ENCODE measurements around the gene ATXN2.

The ATXN2 gene

DNA sequence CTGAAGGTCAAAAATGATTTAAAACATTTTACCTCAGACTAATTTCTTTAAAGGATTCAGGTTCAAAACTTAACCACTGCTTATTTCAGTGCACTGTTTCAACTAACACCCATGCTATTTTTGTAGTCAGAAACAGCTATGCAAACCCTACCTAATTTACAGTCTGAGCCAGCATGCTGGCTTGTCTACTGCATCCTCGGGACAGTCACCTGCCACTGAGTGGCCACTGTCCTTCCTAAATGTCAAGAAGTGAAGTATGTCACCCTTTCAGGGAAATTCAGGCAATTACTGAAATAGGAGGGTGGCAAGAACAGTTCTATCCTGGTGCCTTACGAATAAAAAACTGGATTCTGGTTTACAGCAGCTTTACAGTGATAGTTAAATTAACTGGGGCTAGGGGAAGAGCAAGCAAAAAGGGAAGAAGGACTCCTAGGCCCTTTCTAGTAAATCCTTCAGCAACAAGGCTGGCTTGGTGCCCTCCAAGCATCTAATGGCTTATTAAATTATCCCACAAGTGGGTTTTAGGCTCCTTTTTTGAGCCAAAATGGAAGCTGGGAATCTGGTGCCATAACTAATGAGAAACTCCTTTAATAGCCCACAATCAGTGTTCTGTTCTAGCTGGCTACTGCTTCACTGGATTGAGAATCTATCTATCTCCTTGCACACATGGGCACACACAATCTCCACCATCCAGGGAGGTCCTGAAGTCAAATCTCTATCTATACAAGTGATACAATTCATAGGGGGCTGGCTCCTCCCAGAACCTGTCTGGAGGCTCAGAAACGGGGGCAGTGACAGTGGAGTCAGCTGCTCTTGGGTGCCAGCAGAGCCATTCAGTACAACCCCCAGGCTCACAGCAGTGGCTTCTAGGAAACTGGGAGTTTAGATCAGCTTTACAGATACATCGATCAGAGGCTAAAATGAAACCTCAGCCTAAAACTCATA lies 150.0 kb downstream of the ATXN2 start:
- no peak overlapping the region for H3K4me3 Mint-ChIP-seq

DNA sequence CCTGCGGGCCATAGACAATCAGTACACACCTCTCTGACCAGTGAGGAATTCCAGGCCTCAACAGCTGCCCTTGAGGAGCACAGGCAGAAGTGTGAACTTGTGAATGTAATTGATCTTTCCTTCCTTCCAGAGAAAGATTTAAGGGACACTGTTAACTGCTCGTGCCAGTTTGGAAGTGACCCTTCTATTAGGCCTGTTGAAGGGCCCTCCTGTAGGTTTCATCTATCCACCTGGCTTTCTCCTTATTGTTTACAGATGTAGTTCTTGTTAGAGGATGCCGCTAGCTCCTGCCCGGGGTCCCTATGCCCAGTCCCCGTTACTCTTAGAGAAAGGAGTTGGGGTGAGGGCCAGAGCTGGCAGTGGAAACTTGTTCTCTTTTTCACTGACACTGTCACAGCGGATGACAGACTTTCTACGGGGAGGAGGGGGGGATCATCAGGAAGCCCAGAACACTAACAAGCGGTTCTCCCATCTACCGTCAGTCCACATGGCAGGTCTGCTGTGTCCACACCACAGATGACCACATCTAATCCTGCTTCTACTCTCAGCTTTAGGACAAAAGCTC lies 150.8 kb downstream of the ATXN2 start:
- H3K4me1 Mint-ChIP-seq (ENCODE audit: low read depth) = peaks cover 58% of the 10 kb centered on the region

More for the DNA sequence above, 150.0 kb downstream of the ATXN2 start:
- peak overlapping the region; percentile 66 for H3K27ac Mint-ChIP-seq
- H3K4me1 Mint-ChIP-seq (ENCODE audit: low read depth) = peaks cover 51% of the 10 kb centered on the region
- H3K27me3 Mint-ChIP-seq = no peaks in the 10 kb centered on the region
- no peak for DNase-seq
- peaks cover 87% of the 10 kb centered on the region for H3K36me3 Mint-ChIP-seq (ENCODE audit: low read depth)
- H3K9me3 Mint-ChIP-seq = no peaks in the 10 kb centered on the region

DNA sequence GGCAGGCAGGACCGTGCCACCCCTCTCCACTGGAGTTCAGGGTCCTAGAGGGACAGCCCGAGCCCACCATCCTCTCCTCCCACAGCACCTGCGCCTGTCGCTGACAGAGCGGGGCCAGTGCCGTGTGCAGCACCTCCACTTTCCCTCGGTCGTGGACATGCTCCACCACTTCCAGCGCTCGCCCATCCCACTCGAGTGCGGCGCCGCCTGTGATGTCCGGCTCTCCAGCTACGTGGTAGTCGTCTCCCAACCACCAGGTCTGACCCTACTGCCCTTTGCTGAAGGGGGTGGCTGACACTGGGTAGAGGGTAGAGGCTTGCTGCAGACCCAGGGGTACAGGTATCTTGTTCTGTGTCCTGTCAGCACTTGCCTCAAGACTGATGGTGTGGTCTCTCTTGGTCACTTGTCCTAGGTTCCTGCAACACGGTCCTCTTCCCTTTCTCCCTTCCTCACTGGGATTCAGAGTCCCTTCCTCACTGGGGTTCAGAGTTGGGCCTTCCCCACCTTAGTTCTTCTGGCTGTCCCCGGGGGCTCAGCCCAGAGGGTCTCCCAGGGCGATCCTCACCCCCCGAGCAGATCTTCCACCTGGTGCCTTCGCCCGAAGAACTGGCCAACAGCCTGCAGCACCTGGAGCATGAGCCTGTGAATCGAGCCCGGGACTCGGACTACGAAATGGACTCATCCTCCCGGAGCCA lies 151.4 kb downstream of the ATXN2 start:
- Mint-ChIP-seq H3K4me3 (no peak overlapping the region), H3K4me1 (ENCODE audit: low read depth) (peaks cover 65% of the 10 kb centered on the region), H3K27ac (peak overlapping the region; percentile 66), H3K36me3 (ENCODE audit: low read depth) (peaks cover 84% of the 10 kb centered on the region), H3K27me3 (no peaks in the 10 kb centered on the region), H3K9me3 (no peaks in the 10 kb centered on the region)
- DNase-seq = no peak

More for the DNA sequence above, 150.8 kb downstream of the ATXN2 start:
- H3K9me3 Mint-ChIP-seq = no peaks in the 10 kb centered on the region
- H3K4me3 Mint-ChIP-seq = no peak overlapping the region
- H3K36me3 Mint-ChIP-seq (ENCODE audit: low read depth) = peaks cover 83% of the 10 kb centered on the region
- H3K27ac Mint-ChIP-seq = peak overlapping the region; percentile 66
- H3K27me3 Mint-ChIP-seq = no peaks in the 10 kb centered on the region
- no peak for DNase-seq

DNA sequence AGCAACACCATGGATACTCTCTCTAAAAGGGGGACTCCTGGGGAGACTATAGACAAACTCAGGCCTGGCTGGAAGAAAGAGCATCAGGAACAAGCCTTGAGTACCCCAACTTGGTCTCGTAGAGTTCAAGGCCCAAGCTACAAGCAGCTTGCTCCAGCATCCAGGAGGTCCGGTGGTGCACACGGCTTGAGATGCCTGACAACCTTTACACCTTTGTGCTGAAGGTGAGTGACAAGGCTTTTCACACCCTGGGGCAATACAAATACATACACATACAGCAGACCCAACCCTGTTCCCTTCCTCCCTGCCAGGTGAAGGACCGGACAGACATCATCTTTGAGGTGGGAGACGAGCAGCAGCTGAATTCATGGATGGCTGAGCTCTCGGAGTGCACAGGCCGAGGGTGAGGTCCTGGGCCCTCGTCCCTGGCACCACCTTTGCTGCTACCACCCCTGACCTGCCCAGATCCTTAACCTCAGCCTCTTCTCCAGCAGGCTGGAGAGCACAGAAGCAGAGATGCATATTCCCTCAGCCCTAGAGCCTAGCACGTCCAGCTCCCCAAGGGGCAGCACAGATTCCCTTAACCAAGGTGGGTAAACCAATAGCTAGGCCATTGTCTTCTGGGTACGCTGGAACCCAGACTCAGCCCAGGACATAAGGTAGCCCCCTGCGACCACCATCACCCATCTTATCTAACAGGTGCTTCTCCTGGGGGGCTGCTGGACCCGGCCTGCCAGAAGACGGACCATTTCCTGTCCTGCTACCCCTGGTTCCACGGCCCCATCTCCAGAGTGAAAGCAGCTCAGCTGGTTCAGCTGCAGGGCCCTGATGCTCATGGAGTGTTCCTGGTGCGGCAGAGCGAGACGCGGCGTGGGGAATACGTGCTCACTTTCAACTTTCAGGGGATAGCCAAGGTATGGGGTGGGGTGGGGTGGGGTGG lies 152.2 kb downstream of the ATXN2 start:
- peaks cover 73% of the 10 kb centered on the region for H3K4me1 Mint-ChIP-seq (ENCODE audit: low read depth)
- DNase-seq = no peak
- peaks cover 88% of the 10 kb centered on the region for H3K36me3 Mint-ChIP-seq (ENCODE audit: low read depth)
- no peaks in the 10 kb centered on the region for H3K9me3 Mint-ChIP-seq
- H3K27ac Mint-ChIP-seq = peak overlapping the region; percentile 93
- no peaks in the 10 kb centered on the region for H3K27me3 Mint-ChIP-seq
- no peak overlapping the region for H3K4me3 Mint-ChIP-seq

GRCh38 chr12:111445726-111446581 lies 153.2 kb downstream of the ATXN2 start:
- peaks cover 75% of the 10 kb centered on the region for H3K4me1 Mint-ChIP-seq (ENCODE audit: low read depth)
- H3K27ac Mint-ChIP-seq = peak overlapping the region; percentile 93
- DNase-seq = no peak
- H3K4me3 Mint-ChIP-seq = no peak overlapping the region
- no peaks in the 10 kb centered on the region for H3K27me3 Mint-ChIP-seq
- no peaks in the 10 kb centered on the region for H3K9me3 Mint-ChIP-seq
- peaks cover 87% of the 10 kb centered on the region for H3K36me3 Mint-ChIP-seq (ENCODE audit: low read depth)

GRCh38 chr12:111444925-111445725 lies 154.0 kb downstream of the ATXN2 start:
- H3K4me3 Mint-ChIP-seq = peak overlapping the region; percentile 56
- no peaks in the 10 kb centered on the region for H3K27me3 Mint-ChIP-seq
- peak overlapping the region; percentile 93 for H3K27ac Mint-ChIP-seq
- peaks cover 76% of the 10 kb centered on the region for H3K4me1 Mint-ChIP-seq (ENCODE audit: low read depth)
- H3K9me3 Mint-ChIP-seq = no peaks in the 10 kb centered on the region
- peak; percentile 86 for DNase-seq
- peaks cover 87% of the 10 kb centered on the region for H3K36me3 Mint-ChIP-seq (ENCODE audit: low read depth)

- no peak for DNase-seq
- Mint-ChIP-seq H3K27ac (peak overlapping the region; percentile 93), H3K4me1 (ENCODE audit: low read depth) (peaks cover 82% of the 10 kb centered on the region), H3K9me3 (no peaks in the 10 kb centered on the region), H3K27me3 (no peaks in the 10 kb centered on the region), H3K36me3 (ENCODE audit: low read depth) (peaks cover 87% of the 10 kb centered on the region), H3K4me3 (peak overlapping the region; percentile 56)
These were observed 154.7 kb downstream of the ATXN2 start for GRCh38 chr12:111444314-111444924.

GRCh38 chr12:111443586-111443985 lies 155.5 kb downstream of the ATXN2 start:
- DNase-seq = peak; percentile 60
- no peaks in the 10 kb centered on the region for H3K27me3 Mint-ChIP-seq
- H3K4me3 Mint-ChIP-seq = peak overlapping the region; percentile 56
- no peaks in the 10 kb centered on the region for H3K9me3 Mint-ChIP-seq
- peak overlapping the region; percentile 93 for H3K27ac Mint-ChIP-seq
- peaks cover 86% of the 10 kb centered on the region for H3K4me1 Mint-ChIP-seq (ENCODE audit: low read depth)
- peaks cover 84% of the 10 kb centered on the region for H3K36me3 Mint-ChIP-seq (ENCODE audit: low read depth)

GRCh38 chr12:111443086-111443485 lies 156.0 kb downstream of the ATXN2 start:
- Mint-ChIP-seq H3K36me3 (ENCODE audit: low read depth) (peaks cover 84% of the 10 kb centered on the region), H3K9me3 (no peaks in the 10 kb centered on the region), H3K4me1 (ENCODE audit: low read depth) (peaks cover 87% of the 10 kb centered on the region), H3K27me3 (no peaks in the 10 kb centered on the region), H3K27ac (peak overlapping the region; percentile 93), H3K4me3 (no peak overlapping the region)
- DNase-seq = no peak

DNA sequence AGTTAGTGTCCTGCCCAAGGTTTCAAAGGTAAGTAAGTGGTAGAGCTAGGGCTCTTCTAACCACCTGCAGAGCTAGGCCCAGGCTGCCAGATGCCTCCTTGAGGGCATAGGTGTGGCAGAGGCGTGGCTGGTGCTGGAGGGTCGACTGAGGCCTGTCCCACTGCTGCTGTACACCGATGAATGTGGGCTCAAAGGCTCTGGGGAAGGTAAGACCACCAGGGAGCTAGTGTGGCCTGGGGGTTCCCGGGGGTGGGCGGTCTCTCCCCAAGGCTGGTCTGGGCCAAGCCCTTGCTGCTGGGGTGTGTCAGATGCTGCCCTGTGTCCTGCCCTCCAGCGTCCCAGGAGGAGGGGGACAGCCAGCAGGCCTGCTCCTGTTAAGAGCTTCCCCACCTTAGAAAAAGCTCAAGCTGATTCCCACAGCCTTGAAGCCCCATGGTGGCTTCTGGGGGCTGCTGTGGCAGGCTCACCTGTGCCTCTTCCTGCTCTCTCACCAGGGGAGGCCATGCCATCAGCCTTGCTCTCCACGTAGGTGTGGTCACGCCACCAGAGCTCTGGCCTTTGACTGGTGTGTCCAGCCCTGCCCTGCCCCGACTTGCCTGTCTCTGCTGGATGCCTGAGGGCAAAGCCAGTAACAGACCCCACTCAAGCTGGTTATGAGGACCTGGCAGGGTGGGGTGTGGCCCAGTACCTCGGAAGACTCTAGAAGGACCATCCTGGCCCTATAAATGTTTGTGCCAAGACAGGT lies 156.6 kb downstream of the ATXN2 start:
- Mint-ChIP-seq H3K36me3 (ENCODE audit: low read depth) (peaks cover 83% of the 10 kb centered on the region), H3K4me1 (ENCODE audit: low read depth) (peaks cover 91% of the 10 kb centered on the region), H3K27ac (peak overlapping the region; percentile 93), H3K4me3 (no peak overlapping the region), H3K9me3 (no peaks in the 10 kb centered on the region), H3K27me3 (no peaks in the 10 kb centered on the region)
- DNase-seq = peak; percentile 29

DNA sequence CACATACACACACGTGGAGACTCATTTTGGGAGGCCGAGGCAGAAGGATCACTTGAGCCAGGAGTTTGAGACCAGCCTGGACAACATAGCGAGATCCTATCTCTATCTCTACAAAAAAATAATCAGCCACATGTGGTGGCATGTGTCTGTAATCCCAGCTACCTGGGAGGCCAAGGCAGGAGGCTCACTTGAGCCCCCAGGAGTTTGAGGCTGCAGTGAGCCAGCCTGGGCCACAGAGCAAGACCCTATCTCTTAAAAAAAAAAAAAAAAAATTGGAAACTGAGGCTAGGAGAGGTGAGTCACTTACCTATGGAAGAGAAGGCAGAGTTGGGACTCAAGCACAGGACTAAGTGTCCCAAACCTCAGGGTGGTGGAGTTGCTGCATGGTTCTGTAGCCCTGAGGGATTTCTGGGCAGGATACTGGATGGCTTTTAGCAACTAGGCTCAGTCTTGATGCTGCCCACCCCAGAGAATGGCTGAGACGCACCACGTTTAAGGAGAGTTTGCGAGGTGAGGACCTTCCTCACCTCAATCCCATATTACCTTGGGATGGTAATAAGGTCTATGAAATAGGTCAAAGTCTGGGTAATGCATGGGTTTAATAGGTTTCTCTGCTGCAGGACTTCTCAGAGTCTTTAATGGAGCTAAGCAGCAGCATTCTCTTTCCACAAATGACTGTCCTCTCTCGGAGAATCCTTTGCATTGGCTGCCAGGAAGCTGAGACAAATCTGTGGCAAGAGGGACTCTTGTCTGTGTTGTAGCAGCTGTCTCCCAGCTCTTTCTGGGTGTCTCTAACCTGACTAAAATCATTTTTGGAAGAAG lies 157.8 kb downstream of the ATXN2 start:
- peak; percentile 20 for DNase-seq
- Mint-ChIP-seq H3K36me3 (ENCODE audit: low read depth) (peaks cover 82% of the 10 kb centered on the region), H3K4me3 (no peak overlapping the region), H3K27ac (no peak overlapping the region), H3K4me1 (ENCODE audit: low read depth) (peaks cover 96% of the 10 kb centered on the region), H3K27me3 (no peaks in the 10 kb centered on the region), H3K9me3 (no peaks in the 10 kb centered on the region)

Measured in activated T-cell treated with anti-CD3 and anti-CD28 coated beads, Interleukin-2, amount 50 U/mL, for 24 hours (primary cell).